ENCODE results near the gene CCSER1.

CCSER1 gene

DNA sequence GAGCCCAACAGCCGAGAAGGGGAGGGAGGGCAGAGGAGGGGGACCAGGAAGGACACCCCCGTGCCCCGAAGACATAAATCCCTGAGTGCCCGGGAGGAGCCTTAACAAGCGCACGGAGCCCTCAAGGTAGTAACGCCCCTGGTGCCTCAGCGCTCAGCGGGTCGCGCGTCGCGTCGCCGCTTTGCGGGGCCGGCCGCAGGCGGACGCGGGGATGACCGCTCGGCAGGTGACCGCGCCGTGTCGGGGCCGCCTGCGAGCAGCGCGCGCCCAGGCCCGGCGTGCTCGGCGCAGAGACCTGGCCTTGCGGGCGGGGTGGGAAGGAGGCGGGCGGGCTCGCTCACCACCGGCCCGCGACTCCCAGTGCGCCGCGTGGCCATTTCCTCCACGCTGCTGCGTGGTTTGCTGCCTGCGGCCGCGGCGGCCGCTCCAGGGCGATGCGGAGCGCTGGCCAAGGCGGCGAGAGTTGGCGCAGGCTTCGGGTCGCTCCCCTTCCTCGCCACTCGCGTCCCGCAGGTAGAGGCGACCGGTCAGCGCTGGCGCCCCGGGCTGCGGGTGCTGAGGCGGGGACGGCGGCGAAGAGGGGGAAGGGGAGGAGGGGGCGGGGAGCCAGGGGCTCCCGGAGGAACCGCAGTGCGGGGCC is 632 bp downstream of the CCSER1 start:
- H3K36me3 ChIP-seq (ENCODE audit: insufficient read depth, low read length) = no peaks in the 10 kb centered on the region
- no peak overlapping the region for H3K9ac ChIP-seq (ENCODE audit: low read length)
- H3K4me1 ChIP-seq (ENCODE audit: insufficient read depth, low read length, severe bottlenecking) = no peaks in the 10 kb centered on the region
- H3F3A ChIP-seq (ENCODE audit: insufficient read depth, low read length) = no peaks in the 10 kb centered on the region
- no peaks in the 10 kb centered on the region for H3K9me2 ChIP-seq (ENCODE audit: low read depth, low read length)
- no peaks in the 10 kb centered on the region for H4K20me1 ChIP-seq (ENCODE audit: insufficient read depth, low read length)
- no peak overlapping the region for H3K4me2 ChIP-seq (ENCODE audit: low read length)
- H3K4me3 ChIP-seq (ENCODE audit: low read depth, low read length, poor library complexity, severe bottlenecking) = no peak overlapping the region
- no peaks in the 10 kb centered on the region for H3K9me3 ChIP-seq (ENCODE audit: low read length)
- no peaks in the 10 kb centered on the region for H3K27me3 ChIP-seq (ENCODE audit: insufficient read depth, low read length)
- no peak for TF ChIP-seq EZH2 (IDR thresholded peaks at IDR 0.05; ENCODE audit: borderline replicate concordance, low read length)
- TF ChIP-seq, protein P1, sequence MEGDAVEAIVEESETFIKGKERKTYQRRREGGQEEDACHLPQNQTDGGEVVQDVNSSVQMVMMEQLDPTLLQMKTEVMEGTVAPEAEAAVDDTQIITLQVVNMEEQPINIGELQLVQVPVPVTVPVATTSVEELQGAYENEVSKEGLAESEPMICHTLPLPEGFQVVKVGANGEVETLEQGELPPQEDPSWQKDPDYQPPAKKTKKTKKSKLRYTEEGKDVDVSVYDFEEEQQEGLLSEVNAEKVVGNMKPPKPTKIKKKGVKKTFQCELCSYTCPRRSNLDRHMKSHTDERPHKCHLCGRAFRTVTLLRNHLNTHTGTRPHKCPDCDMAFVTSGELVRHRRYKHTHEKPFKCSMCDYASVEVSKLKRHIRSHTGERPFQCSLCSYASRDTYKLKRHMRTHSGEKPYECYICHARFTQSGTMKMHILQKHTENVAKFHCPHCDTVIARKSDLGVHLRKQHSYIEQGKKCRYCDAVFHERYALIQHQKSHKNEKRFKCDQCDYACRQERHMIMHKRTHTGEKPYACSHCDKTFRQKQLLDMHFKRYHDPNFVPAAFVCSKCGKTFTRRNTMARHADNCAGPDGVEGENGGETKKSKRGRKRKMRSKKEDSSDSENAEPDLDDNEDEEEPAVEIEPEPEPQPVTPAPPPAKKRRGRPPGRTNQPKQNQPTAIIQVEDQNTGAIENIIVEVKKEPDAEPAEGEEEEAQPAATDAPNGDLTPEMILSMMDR (IDR thresholded peaks at IDR 0.05; ENCODE audit: low read length) = no peak
- H3K27ac ChIP-seq (ENCODE audit: low read depth, low read length, poor library complexity, severe bottlenecking) = no peak overlapping the region
- no peak overlapping the region for H2AFZ ChIP-seq (ENCODE audit: low read length)
- no peaks in the 10 kb centered on the region for H3K79me2 ChIP-seq (ENCODE audit: insufficient read depth, low read length)

DNA sequence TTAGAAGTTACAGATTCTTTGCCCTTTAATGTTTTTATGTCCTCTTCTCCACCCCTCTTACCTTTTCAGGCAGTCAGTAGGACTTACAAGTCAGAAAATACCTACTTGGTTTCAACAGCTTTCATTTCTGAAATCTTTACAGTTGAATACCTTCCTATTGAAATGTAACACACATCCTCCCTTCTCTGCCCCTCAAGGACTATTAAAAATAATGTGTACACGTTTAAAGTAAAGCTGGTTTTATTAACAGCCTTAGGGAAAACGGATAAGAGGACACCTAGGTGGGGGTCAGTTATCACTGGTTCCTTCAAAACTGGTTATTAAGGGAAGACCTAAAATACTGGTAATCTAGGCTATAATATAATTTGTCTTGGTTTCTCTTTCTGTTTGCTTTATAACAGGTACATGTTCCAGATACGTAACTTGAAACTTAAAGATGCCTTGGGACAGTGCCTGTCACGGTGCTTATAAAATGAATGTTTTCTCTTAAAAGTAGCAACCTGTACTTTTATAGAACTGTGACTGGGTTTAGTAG is 1.8 kb downstream of the CCSER1 start:
- Histone ChIP-seq H3F3A (ENCODE audit: insufficient read depth, low read length) (no peaks in the 10 kb centered on the region), H2AFZ (ENCODE audit: low read length) (no peak overlapping the region), H3K9me2 (ENCODE audit: low read depth, low read length) (no peaks in the 10 kb centered on the region), H3K4me3 (ENCODE audit: low read depth, low read length, poor library complexity, severe bottlenecking) (no peak overlapping the region), H3K9ac (ENCODE audit: low read length) (no peak overlapping the region), H3K79me2 (ENCODE audit: insufficient read depth, low read length) (no peaks in the 10 kb centered on the region), H3K36me3 (ENCODE audit: insufficient read depth, low read length) (no peaks in the 10 kb centered on the region), H3K27me3 (ENCODE audit: insufficient read depth, low read length) (no peaks in the 10 kb centered on the region), H3K4me2 (ENCODE audit: low read length) (no peak overlapping the region), H3K4me1 (ENCODE audit: insufficient read depth, low read length, severe bottlenecking) (no peaks in the 10 kb centered on the region), H3K27ac (ENCODE audit: low read depth, low read length, poor library complexity, severe bottlenecking) (no peak overlapping the region), H4K20me1 (ENCODE audit: insufficient read depth, low read length) (no peaks in the 10 kb centered on the region), H3K9me3 (ENCODE audit: low read length) (no peaks in the 10 kb centered on the region)
- TF ChIP-seq, protein P1 (IDR thresholded peaks at IDR 0.05; ENCODE audit: low read length) = no peak
- TF ChIP-seq EZH2 (IDR thresholded peaks at IDR 0.05; ENCODE audit: borderline replicate concordance, low read length) = no peak

DNA sequence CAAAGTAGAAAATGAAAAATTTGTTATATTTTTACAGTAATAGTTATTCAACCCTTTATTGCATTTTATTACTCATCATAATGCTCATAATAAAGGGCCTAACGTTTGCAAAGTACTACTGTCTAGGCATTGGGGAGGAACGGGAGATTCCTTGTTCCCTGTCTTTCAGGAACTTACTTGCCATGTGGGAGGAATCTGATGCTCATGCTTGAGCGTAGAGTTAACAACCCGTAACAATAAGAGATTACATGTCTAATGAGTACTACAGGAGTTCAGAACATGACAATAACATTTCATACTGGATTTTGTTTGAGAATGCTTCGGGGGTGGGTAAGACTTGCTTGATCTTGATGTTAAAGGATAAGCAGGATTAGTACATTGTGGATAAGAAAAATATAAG is 2.9 kb downstream of the CCSER1 start:
- Histone ChIP-seq H3K9me3 (ENCODE audit: low read length) (no peaks in the 10 kb centered on the region), H3K79me2 (ENCODE audit: insufficient read depth, low read length) (no peaks in the 10 kb centered on the region), H3K4me3 (ENCODE audit: low read depth, low read length, poor library complexity, severe bottlenecking) (no peak overlapping the region), H3K4me2 (ENCODE audit: low read length) (no peak overlapping the region), H3K4me1 (ENCODE audit: insufficient read depth, low read length, severe bottlenecking) (no peaks in the 10 kb centered on the region), H3K27ac (ENCODE audit: low read depth, low read length, poor library complexity, severe bottlenecking) (no peak overlapping the region), H3K9me2 (ENCODE audit: low read depth, low read length) (no peaks in the 10 kb centered on the region), H3K27me3 (ENCODE audit: insufficient read depth, low read length) (no peaks in the 10 kb centered on the region), H3K9ac (ENCODE audit: low read length) (no peak overlapping the region), H4K20me1 (ENCODE audit: insufficient read depth, low read length) (no peaks in the 10 kb centered on the region), H2AFZ (ENCODE audit: low read length) (no peak overlapping the region), H3F3A (ENCODE audit: insufficient read depth, low read length) (no peaks in the 10 kb centered on the region), H3K36me3 (ENCODE audit: insufficient read depth, low read length) (no peaks in the 10 kb centered on the region)
- no peak for TF ChIP-seq EZH2 (IDR thresholded peaks at IDR 0.05; ENCODE audit: borderline replicate concordance, low read length)
- TF ChIP-seq, protein P1 (IDR thresholded peaks at IDR 0.05; ENCODE audit: low read length) = no peak

All from OCI-LY1 (cell line).